MM.1S (cell line): Measurements from ENCODE around the gene INTS7.

Source experiments
- DNase-seq: peaks from one replicate; pipeline ENCODE4 v3.0.0-alpha.2; 2015
- H2AFZ ChIP-seq: fragments of 300-600 bp; sonication (generic); 2 replicates; pipeline ENCODE4 v1.6.0; 2016; ENCODE audit warnings: antibody characterized with exemption, low read length
- H3F3A ChIP-seq: fragments of 300-600 bp; sonication (generic); 2 replicates; pipeline ENCODE4 v1.6.1; 2016; ENCODE audit warnings: mild to moderate bottlenecking, antibody characterized with exemption, low read length, moderate library complexity, mixed read lengths; ENCODE audit not compliant: insufficient read depth
- H3K27ac ChIP-seq: fragments of 300-600 bp; sonication (generic); 2 replicates; pipeline ENCODE4 v1.5.1; 2016; ENCODE audit warnings: mild to moderate bottlenecking, low read length
- H3K27me3 ChIP-seq: fragments of 300-600 bp; sonication (generic); replicated peaks from 2 replicates; pipeline ENCODE4 v1.6.0; 2016; ENCODE audit warnings: low read length; ENCODE audit not compliant: insufficient read depth
- H3K36me3 ChIP-seq: fragments of 300-600 bp; sonication (generic); replicated peaks from 2 replicates; pipeline ENCODE4 v1.6.1; 2016; ENCODE audit warnings: mild to moderate bottlenecking, low read length, mixed read lengths; ENCODE audit not compliant: insufficient read depth
- H3K4me1 ChIP-seq: fragments of 300-600 bp; sonication (generic); 2 replicates; pipeline ENCODE4 v1.6.1; 2016; ENCODE audit warnings: low read length, mixed read lengths
- H3K4me2 ChIP-seq: fragments of 300-600 bp; sonication (generic); 2 replicates; pipeline ENCODE4 v1.6.0; 2016; ENCODE audit warnings: low read depth, low read length
- H3K4me3 ChIP-seq: fragments of 300-600 bp; sonication (generic); 2 replicates; pipeline ENCODE4 v1.5.1; 2016; ENCODE audit warnings: low read length, mixed read lengths
- H3K79me2 ChIP-seq: fragments of 300-600 bp; sonication (generic); 2 replicates; pipeline ENCODE4 v1.6.1; 2016; ENCODE audit warnings: mixed run types, low read length, mixed read lengths
- H3K9ac ChIP-seq: fragments of 300-600 bp; sonication (generic); 2 replicates; pipeline ENCODE4 v1.6.1; 2016; ENCODE audit warnings: low read length, mixed read lengths
- H3K9me2 ChIP-seq: fragments of 300-600 bp; sonication (generic); replicated peaks from 2 replicates; pipeline ENCODE4 v1.6.1; 2016; ENCODE audit warnings: mild to moderate bottlenecking, low read length, mixed read lengths; ENCODE audit not compliant: insufficient read depth
- H3K9me3 ChIP-seq: fragments of 300-600 bp; sonication (generic); replicated peaks from 2 replicates; pipeline ENCODE4 v1.6.1; 2016; ENCODE audit warnings: mild to moderate bottlenecking, low read length, mixed read lengths; ENCODE audit not compliant: insufficient read depth
- H4K20me1 ChIP-seq: fragments of 300-600 bp; sonication (generic); 2 replicates; pipeline ENCODE4 v1.6.1; 2016; ENCODE audit warnings: mild to moderate bottlenecking, low read length, moderate library complexity, mixed read lengths; ENCODE audit not compliant: insufficient read depth
- CTCF ChIP-seq: fragments of 300-600 bp; sonication (generic); IDR thresholded peaks from 2 replicates; pipeline ENCODE4 v1.5.1; 2016; ENCODE audit warnings: antibody characterized with exemption, low read length, mixed read lengths
- EZH2 ChIP-seq: fragments of 300-600 bp; sonication (generic); optimal IDR thresholded peaks from 2 replicates; pipeline ENCODE3; 2017; ENCODE audit warnings: low read depth, mild to moderate bottlenecking, antibody characterized with exemption, low read length, mixed read lengths
- EZH2phosphoT487 ChIP-seq: fragments of 300-600 bp; sonication (generic); IDR thresholded peaks from 2 replicates; pipeline ENCODE4 v1.6.1; 2018; ENCODE audit warnings: antibody characterized with exemption, low read length

Gene INTS7

GRCh38 chr1:211975152-211975941, 60.0 kb downstream of the INTS7 start:
- Histone ChIP-seq H3K9me3 (no peaks in the 10 kb centered on the region), H3K36me3 (peaks cover 13% of the 10 kb centered on the region; the same call in 1 of the 2 replicates), H3K9ac (no peak overlapping the region), H3K4me3 (no peak overlapping the region), H3K4me2 (no peak overlapping the region), H2AFZ (no peak overlapping the region), H3F3A (no peaks in the 10 kb centered on the region), H3K4me1 (peaks cover 5% of the 10 kb centered on the region; the same call in 1 of the 2 replicates), H3K79me2 (no peaks in the 10 kb centered on the region), H3K27ac (no peak overlapping the region), H4K20me1 (no peaks in the 10 kb centered on the region), H3K27me3 (no peaks in the 10 kb centered on the region), H3K9me2 (no peaks in the 10 kb centered on the region)
- no peak for TF ChIP-seq EZH2phosphoT487
- no peak for TF ChIP-seq EZH2
- no peak for TF ChIP-seq CTCF
- DNase-seq: no peak

DNA sequence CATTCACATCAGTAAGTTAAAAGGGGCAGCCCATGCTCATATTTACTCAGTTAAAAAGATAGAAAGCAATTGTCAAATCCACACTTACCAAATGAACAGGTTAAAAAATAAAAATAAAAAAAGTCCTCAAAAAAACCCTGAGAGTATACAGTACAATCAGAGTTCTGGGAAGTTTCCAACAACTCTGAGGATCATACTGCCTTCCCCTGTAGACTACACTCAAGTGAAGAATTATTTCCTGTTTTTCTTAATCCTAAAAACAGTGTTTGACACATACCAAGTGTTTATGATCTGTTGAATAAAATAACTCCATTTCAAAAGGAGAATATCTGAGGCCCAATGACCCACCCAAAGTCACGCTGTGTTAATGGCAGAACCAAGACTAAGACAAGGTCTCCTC, 61.8 kb downstream of the INTS7 start:
- Histone ChIP-seq H3K79me2 (no peaks in the 10 kb centered on the region), H3K4me1 (peaks cover 5% of the 10 kb centered on the region; the same call in 1 of the 2 replicates), H3K27me3 (no peaks in the 10 kb centered on the region), H3K4me3 (no peak overlapping the region), H3K36me3 (peaks cover 13% of the 10 kb centered on the region; the same call in 1 of the 2 replicates), H3F3A (no peaks in the 10 kb centered on the region), H3K27ac (no peak overlapping the region), H3K4me2 (no peak overlapping the region), H2AFZ (no peak overlapping the region), H3K9me2 (no peaks in the 10 kb centered on the region), H3K9me3 (no peaks in the 10 kb centered on the region), H3K9ac (no peak overlapping the region), H4K20me1 (no peaks in the 10 kb centered on the region)
- DNase-seq: no peak
- no peak for TF ChIP-seq CTCF
- TF ChIP-seq EZH2: no peak
- no peak for TF ChIP-seq EZH2phosphoT487

DNA sequence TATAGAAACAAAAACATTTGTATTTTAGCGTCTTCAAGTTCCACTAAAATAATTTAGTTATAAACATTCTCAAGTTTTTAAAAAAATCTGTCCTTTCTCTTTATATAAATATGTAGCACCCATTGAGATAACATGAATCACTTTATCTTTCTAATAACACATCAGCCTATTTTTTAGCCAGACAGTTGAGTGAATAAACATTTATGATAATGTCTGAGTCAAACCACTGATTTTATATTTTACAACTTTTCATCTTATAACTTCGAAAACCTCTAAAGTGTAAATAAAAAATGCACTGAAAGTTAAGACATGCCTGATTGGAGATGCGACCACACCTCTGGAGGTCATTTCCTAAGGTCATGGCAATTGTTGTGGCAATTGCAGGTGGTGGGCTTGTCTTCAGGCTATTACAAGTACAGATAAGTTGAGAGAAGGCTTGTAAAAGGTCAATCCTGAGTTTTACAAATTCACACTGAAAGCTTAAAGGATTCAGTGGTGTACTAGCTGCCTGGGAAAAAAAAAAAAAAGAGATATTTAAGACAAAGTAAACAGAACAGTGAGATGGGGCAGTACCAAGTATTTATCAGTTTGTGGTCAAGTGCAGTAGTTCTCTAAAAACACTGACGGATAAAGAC, 67.0 kb downstream of the INTS7 start:
- H3K4me3 ChIP-seq: no peak overlapping the region
- peaks cover 3% of the 10 kb centered on the region; the same call in 1 of the 2 replicates for H3K36me3 ChIP-seq
- no peaks in the 10 kb centered on the region for H3K9me2 ChIP-seq

More for the DNA sequence above, 67.0 kb downstream of the INTS7 start:
- Histone ChIP-seq H2AFZ (no peak overlapping the region), H3K9me3 (no peaks in the 10 kb centered on the region), H3K4me1 (no peaks in the 10 kb centered on the region), H3F3A (no peaks in the 10 kb centered on the region), H3K27me3 (no peaks in the 10 kb centered on the region), H3K27ac (no peak overlapping the region), H4K20me1 (no peaks in the 10 kb centered on the region), H3K79me2 (peaks cover 12% of the 10 kb centered on the region; the same call in 1 of the 2 replicates), H3K4me2 (no peak overlapping the region), H3K9ac (no peak overlapping the region)
- no peak for DNase-seq
- no peak for TF ChIP-seq EZH2
- TF ChIP-seq CTCF: no peak
- TF ChIP-seq EZH2phosphoT487: no peak
